HG02678 (cell line): ENCODE data around the gene BAZ1A.

Experiments
- ATAC-seq: cut with Tn5 transposase; IDR thresholded peaks from one replicate; pipeline ENCODE4 v1.9.1; 2021; ENCODE audit warnings: mild to moderate bottlenecking, moderate library complexity; ENCODE audit not compliant: unreplicated experiment

BAZ1A gene

GRCh38 chr14:34733245-34733644 is 141.9 kb downstream of the BAZ1A start:
- ATAC-seq: no peak

GRCh38 chr14:34732802-34733201 is 142.4 kb downstream of the BAZ1A start:
- ATAC-seq: no peak

- no peak for ATAC-seq
These were observed 151.3 kb downstream of the BAZ1A start for GRCh38 chr14:34723867-34724266.

- ATAC-seq: no peak
These were observed 152.2 kb downstream of the BAZ1A start for GRCh38 chr14:34722723-34723545.

GRCh38 chr14:34721129-34721528 is 154.0 kb downstream of the BAZ1A start:
- ATAC-seq: no peak

- no peak for ATAC-seq
These were observed 156.3 kb downstream of the BAZ1A start for GRCh38 chr14:34718750-34719304.

GRCh38 chr14:34715127-34715863 is 159.9 kb downstream of the BAZ1A start:
- no peak for ATAC-seq

GRCh38 chr14:34714320-34715126 is 160.6 kb downstream of the BAZ1A start, which contains the start of gene CFL2:
TSS of gene CFL2 (minus strand) at chr14:34714593. CDS start at chr14:34714540, 53 bp downstream.
- ATAC-seq: peak; percentile 89

GRCh38 chr14:34713681-34714319 is 161.4 kb downstream of the BAZ1A start:
- ATAC-seq: peak; percentile 2

- ATAC-seq: no peak
These were observed 162.0 kb downstream of the BAZ1A start for GRCh38 chr14:34713122-34713680.

GRCh38 chr14:34711796-34712712 is 163.1 kb downstream of the BAZ1A start:
- ATAC-seq: no peak

GRCh38 chr14:34711169-34711568 is 164.0 kb downstream of the BAZ1A start:
- peak; percentile 36 for ATAC-seq

- no peak for ATAC-seq
These were observed 164.4 kb downstream of the BAZ1A start for GRCh38 chr14:34710744-34711143.

GRCh38 chr14:34710006-34710405 is 165.2 kb downstream of the BAZ1A start:
- ATAC-seq: no peak

- ATAC-seq: no peak
These were observed 167.4 kb downstream of the BAZ1A start for GRCh38 chr14:34707722-34708121.
